Raji (cell line): Measurements from ENCODE around the gene DOCK2.

Experiments used
- POLR2A ChIP-seq: IDR thresholded peaks from 2 replicates; pipeline ENCODE4 v1.6.1; 2011; ENCODE audit warnings: low read depth, low read length, control low read depth; ENCODE audit not compliant: insufficient read depth

DOCK2 gene

GRCh38 chr5:169939731-169940130, 302.7 kb downstream of the DOCK2 start:
- no peak for TF ChIP-seq POLR2A

- TF ChIP-seq POLR2A, result no peak
These were observed 304.5 kb downstream of the DOCK2 start for GRCh38 chr5:169941542-169941941.

DNA sequence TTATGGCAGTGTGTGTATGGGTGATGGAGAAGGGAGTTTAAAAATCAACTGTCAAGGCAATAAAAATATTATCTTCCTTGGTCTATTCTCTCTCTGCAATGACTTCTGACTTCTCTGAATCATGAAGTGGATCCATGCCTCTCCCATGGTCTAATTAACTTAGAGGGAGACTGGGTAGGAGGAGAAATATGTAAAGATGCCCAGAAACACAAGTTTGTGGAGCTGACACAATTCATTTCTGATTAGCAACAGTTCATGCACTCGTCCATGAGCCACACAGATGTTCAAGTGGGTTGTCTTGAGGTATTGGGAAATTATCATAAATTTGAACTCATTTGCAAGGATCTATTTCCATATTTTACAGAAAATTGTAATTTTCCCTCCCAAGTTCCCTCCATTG, 305.1 kb downstream of the DOCK2 start:
- no peak for TF ChIP-seq POLR2A

DNA sequence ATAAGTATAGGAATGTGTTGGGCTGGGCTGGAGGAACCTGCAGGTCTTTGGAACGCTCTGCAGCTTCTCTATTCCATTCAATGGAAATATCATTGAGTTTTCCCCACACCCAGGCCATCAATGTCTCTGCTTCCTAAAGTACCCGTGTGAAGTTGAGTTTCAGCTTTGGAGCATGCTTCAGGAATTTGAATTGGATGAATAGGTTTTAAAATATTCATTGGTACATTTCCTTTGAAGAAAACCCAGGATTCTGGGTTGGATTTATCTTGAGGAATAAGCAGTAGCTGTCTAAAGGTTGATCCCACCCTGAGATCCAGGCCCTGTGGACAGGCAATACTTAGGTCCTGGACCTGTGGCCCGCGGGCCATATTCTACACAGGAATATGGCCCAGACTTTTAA, 306.0 kb downstream of the DOCK2 start:
- TF ChIP-seq POLR2A, result no peak

- no peak for TF ChIP-seq POLR2A
These were observed 307.0 kb downstream of the DOCK2 start for GRCh38 chr5:169944115-169944514.

DNA sequence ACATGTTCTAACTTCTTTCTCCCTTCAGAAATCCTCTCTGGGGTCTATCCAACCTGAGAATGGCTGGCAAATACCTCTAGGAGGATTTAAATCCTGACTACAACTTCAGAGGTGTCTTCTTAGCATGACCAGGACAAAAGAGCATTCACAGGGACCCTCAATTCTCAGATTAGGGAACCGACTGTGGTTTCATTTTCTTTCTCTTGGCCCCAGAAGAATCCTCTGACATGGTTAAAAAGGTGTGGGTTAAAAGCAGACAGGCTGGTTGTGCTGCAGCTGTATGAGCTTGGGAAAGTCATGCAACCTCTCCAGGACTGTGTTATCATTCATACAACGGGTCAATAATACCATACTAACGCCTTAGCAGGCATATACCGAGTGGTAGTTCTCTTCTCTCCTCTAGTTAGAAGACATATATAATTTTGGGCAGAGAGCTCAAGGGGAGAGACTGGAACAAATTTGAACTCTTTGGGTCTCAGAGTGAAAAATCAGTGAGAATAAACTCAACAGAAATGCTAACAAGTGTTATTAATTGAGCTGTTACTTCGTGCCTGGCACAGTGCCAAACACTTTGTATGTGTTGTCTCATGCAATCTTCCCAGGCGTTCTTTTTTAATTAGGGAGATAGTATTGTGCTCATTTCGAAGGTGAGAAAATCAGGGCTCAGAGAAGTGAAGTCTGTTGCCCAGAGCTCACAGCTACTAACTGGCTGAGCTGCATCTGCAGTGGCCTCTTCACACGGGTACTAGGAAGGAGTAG, 308.0 kb downstream of the DOCK2 start:
- TF ChIP-seq POLR2A, result no peak

GRCh38 chr5:169945831-169946261, 308.8 kb downstream of the DOCK2 start:
- no peak for TF ChIP-seq POLR2A

GRCh38 chr5:169946743-169947295, 309.7 kb downstream of the DOCK2 start:
- no peak for TF ChIP-seq POLR2A

DNA sequence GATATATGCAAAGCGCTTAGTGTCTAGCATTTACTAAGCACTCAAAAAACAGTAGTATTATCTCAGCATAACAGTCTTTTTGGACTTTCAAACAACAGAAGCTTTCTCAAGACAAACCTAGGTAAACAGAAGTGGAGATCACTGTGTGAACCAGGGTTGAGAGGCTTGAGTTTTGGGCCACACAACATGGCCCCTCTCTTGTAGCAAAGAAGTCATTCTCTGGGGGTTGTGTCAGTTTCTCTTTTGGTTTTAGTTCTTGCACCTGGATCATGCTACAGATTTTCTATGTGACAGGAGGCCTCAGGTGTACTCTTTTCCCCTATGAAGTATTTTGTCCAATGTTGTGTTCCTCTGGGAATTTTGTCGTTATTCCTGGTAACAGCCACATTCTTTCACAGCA, 313.3 kb downstream of the DOCK2 start:
- TF ChIP-seq POLR2A, result no peak

GRCh38 chr5:169954786-169955185, 317.7 kb downstream of the DOCK2 start:
- no peak for TF ChIP-seq POLR2A

DNA sequence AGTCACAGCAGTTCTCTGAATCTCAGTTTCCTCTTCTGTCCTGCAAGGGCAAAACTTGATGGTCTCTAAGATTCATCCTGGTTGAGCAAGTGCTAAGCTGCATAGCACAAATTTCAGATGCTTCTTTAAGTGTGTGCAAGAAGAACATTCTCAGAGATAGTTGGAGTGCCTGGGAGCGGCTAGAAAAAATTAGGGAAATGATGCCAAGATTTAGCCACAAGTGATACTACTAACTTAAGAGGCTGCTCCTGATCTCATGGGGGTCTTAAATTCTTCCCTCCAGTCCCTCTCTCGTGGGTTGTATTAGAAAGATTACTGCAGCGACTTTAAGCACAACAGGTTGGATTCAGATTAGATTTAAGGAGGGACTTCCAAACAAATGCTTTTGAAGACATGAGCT, 319.1 kb downstream of the DOCK2 start:
- TF ChIP-seq POLR2A, result no peak

DNA sequence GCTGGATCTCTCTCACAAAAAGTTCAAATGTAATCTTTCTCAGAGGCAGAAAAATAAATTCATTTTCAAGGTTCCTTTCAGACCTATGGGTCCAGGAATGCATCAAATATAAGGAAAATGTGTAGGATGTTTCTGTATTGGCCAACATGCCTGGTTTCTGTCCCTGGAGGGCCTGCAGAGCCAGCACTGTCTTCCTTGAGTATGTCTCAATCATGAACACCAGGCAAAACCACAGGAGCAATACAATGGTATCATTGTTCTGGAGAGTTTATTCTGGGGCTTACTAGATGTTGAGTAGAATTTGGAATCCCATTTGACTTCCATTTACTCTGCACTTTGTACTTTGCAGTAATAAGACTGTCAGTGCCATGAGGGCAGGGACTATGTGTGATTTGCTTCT, 319.7 kb downstream of the DOCK2 start:
- TF ChIP-seq POLR2A, result no peak

DNA sequence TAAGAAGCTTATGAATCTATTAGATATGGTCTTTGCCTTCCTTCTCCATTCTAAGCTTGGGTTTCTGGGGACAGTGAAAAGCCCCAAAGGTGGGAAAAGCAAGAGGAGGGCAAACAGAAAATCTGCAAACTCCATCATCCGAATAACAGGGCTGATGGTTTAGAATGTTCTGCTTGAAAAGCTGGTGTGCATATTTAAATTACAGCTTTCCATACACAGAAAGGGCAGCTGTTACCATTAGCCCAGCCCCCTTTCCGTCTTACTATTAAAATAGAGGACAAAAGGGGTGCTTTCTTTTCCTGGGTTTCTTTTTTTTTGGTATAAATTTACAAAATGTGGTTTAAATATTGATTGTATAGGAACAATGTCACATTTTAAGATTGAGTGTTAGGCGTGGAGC, 321.2 kb downstream of the DOCK2 start:
- TF ChIP-seq POLR2A, result no peak

- TF ChIP-seq POLR2A, result no peak
These were observed 323.6 kb downstream of the DOCK2 start for GRCh38 chr5:169960659-169961058.

- TF ChIP-seq POLR2A, result no peak
These were observed 327.2 kb downstream of the DOCK2 start for GRCh38 chr5:169964246-169964645.

GRCh38 chr5:169970339-169970738, 333.3 kb downstream of the DOCK2 start:
- TF ChIP-seq POLR2A, result no peak
